Stimulated activated CD4-positive, alpha-beta T cell treated with anti-CD3 and anti-CD28 coated beads, TNF-alpha, amount 100 ng/mL, for 24 hours (primary cell): ENCODE data around the gene EPB41.

Source experiments
- DNase-seq, 3 experiments: peaks; one replicate each; pipeline ENCODE4 v3.0.0-alpha.2; 2020; ENCODE audit warnings: low read depth in 3 of 3

Gene EPB41

GRCh38 chr1:28890836-28891235 is 23.5 kb upstream of the EPB41 start:
- no peak for DNase-seq

- no peak for DNase-seq
Observed at GRCh38 chr1:28891256-28891655, 23.1 kb upstream of the EPB41 start.

DNA sequence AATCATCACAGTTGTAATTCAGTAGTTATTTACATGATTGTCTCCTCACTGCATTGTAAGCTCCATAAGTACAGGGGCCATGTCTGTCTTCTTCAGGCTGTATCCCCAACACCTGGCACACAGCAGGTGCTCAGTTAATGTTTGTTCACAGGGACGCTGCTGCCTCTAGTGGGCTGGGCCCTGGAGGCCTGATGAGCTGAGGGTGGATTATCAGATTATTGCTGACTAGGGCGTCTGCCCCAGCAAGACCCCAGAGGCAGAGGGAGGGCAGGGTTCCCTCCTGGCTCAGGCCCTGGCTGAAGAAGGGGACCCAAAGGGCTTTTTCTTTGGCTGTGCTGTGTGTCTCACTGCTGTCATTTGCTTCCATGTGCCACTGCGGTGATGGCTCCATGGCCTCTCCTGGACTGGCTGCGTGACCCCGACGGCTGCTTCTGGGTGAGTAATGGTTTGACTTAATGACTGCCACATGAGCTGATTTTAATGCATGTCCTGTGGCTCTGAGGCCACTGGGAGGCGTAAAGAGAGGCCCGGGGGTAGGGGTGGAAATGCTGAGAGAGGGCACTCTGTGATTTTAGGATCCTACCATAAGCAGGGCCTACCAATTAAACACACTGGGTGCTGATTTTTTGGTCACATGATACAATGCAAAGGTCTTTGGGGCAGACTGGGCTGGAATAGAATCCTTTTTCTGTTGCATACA is 20.8 kb upstream of the EPB41 start:
- DNase-seq, result no peak

DNA sequence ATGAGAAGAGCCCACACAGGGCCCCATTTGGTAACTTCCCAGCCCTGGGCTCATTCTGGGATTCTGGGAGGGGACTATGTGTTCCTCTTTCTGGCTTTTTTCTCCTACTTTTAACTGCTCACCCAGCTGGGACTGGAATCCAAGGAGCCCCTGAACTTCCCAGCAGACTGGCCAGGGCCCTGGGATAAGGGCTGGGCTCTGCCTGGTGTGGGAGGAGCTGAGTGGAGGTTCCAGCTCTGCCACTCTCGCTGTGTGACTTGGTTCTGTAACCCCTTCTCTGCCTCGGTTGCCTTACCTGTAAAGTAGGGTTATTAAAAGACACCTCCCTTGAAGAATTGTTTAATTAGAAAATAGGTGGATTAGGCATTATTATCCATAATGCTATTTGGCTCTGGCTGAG is 19.6 kb upstream of the EPB41 start:
- no peak for DNase-seq

DNA sequence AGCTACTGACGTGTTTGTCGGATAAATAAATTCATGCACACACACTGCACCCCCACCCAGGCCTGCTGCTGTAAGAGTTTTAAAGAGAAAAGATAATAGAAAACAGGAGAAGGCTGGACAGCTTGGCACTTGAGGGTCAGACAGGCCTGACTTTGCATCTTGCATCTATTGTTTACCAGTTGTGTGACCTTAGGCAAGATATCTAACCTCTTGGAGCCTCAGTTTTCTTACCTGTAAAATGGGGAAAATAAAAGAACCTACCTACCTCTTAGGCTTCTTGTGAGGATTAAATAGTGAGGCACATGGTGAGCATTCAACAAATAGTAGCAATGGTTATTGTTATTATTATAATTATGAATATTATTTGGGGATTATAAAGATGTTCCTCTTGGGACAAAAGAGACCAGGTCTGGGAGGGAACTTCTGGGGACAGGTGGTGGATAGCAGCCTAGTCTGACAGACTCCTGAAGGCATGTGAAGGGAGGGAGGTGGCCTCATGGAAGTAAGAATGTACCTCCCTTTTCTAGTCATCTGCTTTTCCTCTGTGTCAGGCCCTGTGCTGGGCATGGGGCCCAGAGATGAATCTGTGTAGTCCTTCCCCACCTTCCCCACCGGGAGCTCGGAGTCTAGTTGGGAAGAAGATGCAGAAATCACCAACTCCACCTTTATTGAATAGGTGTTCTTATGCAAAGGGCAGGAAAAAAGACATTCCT is 18.3 kb upstream of the EPB41 start:
- DNase-seq, result no peak

DNA sequence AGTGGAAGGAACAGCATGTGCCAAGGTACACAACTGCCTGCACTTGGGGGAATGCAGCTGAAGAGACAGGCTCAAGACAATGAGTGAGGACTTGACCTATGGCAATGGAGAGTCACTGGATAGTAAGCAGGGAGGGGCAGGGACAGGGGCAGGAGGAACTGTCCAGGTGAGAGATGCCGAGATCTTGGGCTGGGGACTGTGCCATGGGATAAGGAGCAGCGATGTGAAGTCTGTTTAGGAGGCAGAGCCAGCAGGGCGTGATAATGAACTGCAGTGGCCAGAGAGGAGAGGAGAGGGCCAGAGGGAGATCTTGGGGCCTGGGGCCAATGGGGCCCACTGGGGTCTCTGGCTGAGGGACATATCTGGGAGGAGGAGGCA is 17.8 kb upstream of the EPB41 start:
- DNase-seq, result no peak

DNA sequence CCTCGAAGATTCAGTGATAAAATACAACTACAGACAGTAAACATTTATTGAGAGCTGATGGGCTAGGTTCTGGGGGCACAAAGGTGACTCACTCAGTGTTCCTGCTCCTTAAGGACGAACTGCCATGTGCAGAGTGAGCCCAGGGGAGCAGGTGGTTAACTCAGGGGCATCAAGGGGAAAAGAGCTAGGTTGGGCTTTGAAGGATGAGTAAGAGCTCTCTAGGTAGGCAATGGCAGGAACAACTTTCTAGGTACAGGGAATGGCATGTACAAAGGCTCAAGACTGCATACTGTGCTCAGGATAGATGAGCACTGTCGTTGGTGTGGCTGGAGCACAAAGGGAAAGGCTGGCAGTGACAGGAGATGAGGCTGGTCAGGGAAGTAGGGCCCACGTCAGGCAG is 16.6 kb upstream of the EPB41 start:
- DNase-seq, result no peak

DNA sequence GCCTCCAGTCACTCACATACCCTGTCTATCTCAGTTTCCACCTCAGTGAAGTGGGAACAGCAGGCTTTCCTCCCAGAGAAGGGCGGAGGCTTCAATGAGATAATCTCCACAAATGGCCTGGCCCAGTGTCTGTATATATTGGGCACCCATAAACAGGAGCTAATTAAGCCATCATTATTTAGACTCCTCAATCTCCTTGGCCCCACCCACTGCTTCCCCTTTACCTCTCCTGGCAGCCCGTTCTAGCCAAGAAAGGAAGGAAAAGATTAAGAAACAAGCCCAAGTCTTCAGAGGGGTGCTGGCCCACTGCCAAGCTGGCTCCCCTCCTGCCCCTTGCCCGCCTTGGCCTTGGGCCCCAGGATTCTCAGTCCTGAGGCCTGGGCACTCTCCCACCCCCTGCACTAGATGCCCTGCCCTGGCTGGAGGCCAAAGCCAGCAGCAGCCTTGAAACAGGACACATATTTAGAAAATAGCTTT is 15.9 kb upstream of the EPB41 start:
- no peak for DNase-seq

DNA sequence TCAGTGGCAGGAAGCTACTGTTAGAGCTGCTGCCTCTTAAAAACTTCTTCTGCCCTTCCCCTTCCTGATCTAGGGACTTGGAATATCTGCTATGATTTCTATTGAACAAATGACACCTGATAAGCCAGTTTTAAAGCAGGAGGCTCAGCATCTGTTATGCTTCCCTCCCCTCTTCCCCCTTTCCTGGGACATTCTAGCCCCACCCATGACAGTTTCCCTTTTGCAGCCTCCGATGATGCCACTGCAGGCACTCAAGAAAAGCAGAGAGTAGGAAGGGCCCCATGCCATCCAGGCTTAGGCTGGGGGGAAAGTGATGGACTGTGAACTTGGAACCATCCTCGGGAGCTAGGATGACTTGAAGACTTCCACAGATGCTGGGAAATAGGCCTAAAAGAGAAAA is 15.1 kb upstream of the EPB41 start:
- DNase-seq, result no peak

- DNase-seq, result no peak
Observed at GRCh38 chr1:28900562-28900961, 13.8 kb upstream of the EPB41 start.

DNA sequence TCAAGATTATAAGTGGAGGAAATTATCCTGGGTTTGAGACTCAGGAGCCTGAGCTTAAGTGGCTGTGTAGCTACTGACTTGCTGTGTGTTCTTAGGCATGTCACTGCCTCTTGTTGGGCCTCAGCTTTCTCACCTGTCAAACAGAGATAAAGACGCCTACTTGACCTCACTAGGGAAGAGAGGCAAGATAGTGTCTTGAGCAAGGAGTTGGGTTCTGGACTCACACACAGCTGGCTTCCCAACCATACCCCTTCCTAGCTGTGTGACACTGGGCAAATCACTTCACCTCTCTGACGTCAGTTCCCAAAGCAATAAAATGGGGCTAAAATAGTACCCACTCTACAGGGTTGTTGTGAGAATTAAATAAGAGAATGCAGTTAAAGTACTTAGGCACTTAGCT is 11.6 kb upstream of the EPB41 start:
- no peak for DNase-seq

DNA sequence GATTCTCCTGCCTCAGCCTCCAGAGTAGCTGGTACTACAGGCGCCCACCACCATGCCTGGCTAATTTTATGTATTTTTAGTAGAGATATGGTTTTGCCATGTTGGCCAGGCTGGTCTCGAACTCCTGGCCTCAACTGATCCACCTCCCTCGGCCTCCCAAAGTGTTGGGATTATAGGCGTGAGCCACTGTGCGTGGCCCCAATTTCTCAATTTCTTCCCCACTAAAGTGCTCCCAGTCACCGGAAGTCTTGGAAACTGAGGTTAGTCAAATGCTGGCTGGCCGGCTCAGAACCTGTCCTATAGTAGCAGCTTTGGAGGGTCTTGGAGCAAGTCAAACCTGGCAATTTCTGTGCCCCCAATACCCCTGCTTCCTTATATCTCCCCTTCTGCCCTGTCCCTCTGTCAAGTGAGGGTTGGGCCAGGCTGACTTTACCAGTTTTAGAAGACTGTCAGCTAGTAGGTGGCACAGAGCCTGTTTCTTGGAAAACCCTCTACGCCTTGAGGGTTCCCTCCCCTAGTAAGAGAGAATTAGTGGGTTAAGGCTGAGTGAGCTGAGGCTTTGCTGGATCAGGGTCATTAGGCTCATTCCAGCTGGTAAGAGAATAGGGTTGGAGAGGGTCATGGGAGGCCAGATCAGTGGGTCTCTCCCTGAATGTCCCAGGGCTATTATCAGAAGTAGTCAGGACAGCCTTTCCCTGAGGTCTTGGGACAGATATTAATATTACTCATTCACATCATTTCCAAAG is 8.3 kb upstream of the EPB41 start:
- DNase-seq, result no peak

DNA sequence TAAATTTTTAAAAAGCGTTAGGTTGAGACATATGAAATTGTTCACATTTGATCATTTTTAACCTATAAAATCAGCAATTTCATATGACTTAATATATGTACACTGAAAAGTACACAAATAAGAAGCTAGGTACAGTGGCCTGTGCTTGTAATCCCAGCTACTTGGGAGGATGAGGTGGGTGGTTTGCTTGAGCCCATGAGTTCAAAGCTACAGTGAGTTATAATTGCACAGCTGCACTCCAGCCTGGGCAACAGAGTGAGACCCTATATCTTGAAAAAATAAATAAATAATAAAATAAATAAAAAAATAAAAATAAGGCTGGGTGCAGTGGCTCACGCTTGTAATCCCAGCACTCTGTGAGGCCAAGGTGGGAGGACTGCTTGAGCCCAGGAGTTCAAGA is 5.2 kb upstream of the EPB41 start:
- DNase-seq, result no peak

DNA sequence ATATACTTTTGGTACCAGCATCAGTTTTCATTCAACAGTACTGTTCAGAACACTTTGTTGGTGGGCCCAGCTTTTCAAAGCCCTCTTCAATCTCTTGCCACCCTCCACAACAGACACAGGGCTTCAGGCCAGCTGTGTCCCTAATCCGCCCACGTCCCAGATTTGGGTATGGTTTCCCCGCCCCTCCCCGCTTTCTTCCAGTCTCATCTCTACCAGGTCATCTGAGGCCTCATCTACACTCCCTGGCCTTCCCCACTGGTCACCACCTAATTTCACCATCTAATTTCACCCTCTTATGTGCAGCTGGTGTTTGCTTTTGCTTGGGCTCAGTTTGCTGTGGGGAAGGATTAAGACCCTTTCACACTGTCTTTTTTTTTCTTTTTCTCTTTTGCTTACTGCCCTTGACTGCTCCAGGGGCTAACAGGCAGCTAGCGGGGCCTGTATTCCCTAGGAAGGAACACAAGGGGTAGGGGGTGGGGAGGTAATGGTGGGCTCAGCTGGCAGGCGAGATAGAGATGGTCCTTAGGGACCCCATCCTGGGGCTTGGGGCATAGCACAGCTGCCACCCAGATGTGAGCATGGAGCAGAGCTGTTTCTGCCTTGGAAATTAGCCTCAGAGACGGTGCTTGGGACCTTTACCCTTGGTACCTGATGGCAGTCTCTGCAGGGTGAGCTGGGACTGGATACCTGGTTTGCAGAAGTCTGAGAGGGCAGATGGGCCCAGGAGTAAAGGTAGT is 3.8 kb upstream of the EPB41 start:
- no peak for DNase-seq

DNA sequence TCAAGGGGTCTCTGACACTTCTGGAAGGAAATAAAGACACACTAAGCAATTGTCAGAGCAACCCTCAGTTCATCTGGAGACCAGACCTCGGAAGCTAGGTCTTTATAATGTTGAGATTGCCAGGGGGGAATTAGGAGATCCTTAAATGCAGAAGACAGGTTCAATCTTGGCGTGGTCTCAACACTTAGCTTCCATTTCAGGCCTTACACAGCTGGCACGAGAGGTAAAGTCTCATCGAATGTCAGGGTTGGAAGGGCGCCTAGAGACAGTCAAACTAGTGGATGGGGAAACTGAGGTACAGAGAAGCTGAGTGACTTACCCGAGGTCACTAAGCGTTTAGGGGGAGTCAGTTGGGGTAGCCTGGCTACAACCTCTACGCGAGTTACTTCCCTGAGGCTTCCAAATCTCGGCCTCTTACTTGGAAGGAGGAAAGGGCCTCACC is 562 bp upstream of the EPB41 start:
- DNase-seq, result no peak

- DNase-seq, result peak in 2 of 3 experiments; percentile 15 to 48
Observed at GRCh38 chr1:28915031-28915895, 894 bp downstream of the EPB41 start.

- DNase-seq, result no peak
Observed at GRCh38 chr1:28917757-28918118, 3.4 kb downstream of the EPB41 start.

GRCh38 chr1:28921286-28921869 is 7.0 kb downstream of the EPB41 start:
- DNase-seq, result no peak

- DNase-seq, result no peak
Observed at GRCh38 chr1:28925350-28925891, 11.1 kb downstream of the EPB41 start.

DNA sequence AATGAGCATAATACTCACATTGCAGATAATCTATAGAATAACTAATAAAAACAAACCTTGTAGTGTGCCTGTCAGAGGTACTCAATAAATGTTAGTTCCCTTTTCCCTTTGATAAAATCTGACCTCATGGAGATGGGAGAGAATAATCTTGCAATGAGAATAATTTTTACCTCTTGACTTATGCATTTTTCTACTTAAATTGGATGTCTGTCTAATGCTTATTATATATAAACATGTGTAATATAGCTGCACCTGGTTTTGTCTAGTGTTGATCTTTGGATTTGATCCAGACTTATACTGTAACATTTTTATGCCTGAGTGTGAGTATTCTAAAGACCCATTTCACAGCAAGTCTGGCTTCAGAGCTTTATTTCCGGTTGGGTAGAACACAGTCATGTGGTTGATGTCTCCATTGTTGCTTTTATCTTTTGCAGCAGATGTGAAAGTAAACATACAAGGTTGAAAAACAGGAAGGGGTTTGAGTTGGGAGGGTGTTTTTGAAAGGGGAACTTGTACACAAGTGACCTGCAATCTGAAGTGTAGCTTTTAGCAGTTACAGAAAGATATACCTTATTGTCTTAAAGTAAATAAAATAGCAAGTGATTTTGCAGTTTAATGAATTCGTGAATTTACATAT is 12.4 kb downstream of the EPB41 start:
- DNase-seq, result no peak
